NCI-H510A (cell line): Measurements from ENCODE around the gene PRMT2.
"Not testable (repeated sequence)": the region's sequence is repeated elsewhere in the genome, so short reads cannot be mapped to it uniquely, and the experiment has no call there.

Experiments
- DNase-seq: peaks from one replicate; lab custom pipeline; 2025; lab: John Stamatoyannopoulos, UW

PRMT2 gene

GRCh38 chr21:46668904-46669303 is 33.4 kb downstream of the PRMT2 start:
- DNase-seq = not testable (repeated sequence)

DNA sequence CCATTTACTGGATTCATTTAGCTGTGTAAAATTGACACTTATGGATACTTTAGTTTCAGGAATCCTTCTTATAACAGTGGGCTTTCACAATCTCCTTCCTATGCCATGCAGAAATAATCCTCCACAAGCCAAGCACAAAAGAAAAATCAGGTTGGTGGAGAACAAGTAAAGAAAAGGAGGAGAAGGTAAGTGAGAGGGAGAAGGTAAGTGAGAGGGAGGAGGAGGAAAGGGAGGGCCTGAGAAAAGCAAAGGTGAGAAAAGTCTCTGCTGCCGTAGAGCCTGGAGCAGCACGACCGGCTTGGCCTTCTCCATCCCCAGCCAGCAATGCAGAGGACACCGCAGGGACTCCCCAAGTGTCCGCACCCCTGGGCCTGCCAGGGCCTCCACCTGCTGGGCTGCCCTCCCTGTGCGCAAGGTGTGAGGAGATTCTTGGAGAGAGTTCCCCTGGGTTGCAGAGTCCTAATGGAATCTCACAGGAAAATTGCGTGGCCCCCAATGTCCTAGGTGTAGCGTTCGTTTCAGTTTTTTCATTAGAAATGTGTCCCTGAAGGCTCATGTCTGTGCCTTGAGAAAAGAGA is 39.0 kb downstream of the PRMT2 start:
- DNase-seq = no peak

- no peak for DNase-seq
Observed at GRCh38 chr21:46675595-46676280, 40.3 kb downstream of the PRMT2 start.

DNA sequence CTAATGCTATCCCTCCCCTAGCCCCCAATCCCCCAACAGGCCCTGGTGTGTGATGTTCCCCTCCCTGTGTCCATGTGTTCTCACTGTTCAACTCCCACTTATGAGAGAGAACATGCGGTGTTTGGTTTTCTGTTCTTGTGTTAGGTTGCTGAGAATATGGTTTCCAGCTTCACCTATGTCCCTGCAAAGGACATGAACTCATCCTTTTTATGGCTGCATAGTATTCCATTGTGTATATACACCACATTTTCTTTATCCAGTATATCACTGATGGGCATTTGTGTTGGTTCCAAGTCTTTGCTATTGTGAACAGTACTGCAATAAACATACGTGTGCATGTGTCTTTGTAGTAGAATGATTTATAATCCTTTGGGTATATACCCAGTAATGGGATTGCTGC is 41.1 kb downstream of the PRMT2 start:
- not testable (repeated sequence) for DNase-seq

- not testable (repeated sequence) for DNase-seq
Observed at GRCh38 chr21:46681593-46681992, 46.1 kb downstream of the PRMT2 start.

DNA sequence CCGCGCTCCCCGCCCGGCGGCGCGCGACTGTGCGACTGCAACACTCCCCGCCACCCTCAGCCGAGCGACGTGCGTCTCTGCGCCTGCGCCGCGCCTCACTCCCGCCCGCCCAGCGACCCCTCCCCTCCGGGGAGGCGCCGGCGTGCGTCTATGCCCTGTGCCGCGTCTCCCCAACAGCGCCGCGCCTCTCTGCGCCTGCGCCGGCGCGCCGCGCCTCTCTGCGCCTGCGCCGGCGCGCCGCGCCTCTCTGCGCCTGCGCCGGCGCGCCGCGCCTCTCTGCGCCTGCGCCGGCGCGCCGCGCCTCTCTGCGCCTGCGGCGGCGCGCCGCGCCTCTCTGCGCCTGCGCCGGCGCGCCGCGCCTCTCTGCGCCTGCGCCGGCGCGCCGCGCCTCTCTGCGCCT is 63.2 kb downstream of the PRMT2 start:
- not testable (repeated sequence) for DNase-seq

- not testable (repeated sequence) for DNase-seq
Observed at GRCh38 chr21:46699104-46699503, 63.6 kb downstream of the PRMT2 start.
